GM23338 (cell line): ENCODE results near the gene TCF12. TPM values are rescaled to one million over a fixed set of nuclear protein-coding genes. Genes with fewer than 3 reads are reported as not detected.

ENCODE experiments used
- ATAC-seq: fragments of 200-7000 bp; cut with Tn5 transposase; 3 replicates; pipeline ENCODE4 v1.9.1; 2020
- DNase-seq: peaks from one replicate; pipeline ENCODE4 v3.0.0-alpha.2; 2015; ENCODE audit warnings: low spot score
- H2AFZ ChIP-seq: fragments of 200-600 bp; sonication (generic); 2 replicates; pipeline ENCODE4 v1.8.0; 2016; ENCODE audit warnings: antibody characterized with exemption, mild to moderate bottlenecking, moderate library complexity
- H3F3A ChIP-seq: fragments of 200-600 bp; sonication (generic); replicated peaks from 2 replicates; pipeline ENCODE4 v1.8.0; 2017; ENCODE audit warnings: antibody characterized with exemption, mixed run types, low read depth
- H3K27ac ChIP-seq: fragments of 200-600 bp; sonication (generic); 2 replicates; pipeline ENCODE4 v1.6.1; 2016; ENCODE audit warnings: low read depth
- H3K27me3 ChIP-seq: fragments of 200-600 bp; sonication (generic); 2 replicates; pipeline ENCODE4 v1.8.0; 2016; ENCODE audit warnings: mild to moderate bottlenecking, mixed run types, moderate library complexity; ENCODE audit not compliant: insufficient read depth
- H3K36me3 ChIP-seq: fragments of 200-600 bp; sonication (generic); 2 replicates; pipeline ENCODE4 v1.8.0; 2016; ENCODE audit warnings: mild to moderate bottlenecking; ENCODE audit not compliant: insufficient read depth
- H3K4me1 ChIP-seq: fragments of 200-600 bp; sonication (generic); 2 replicates; pipeline ENCODE4 v1.8.0; 2016; ENCODE audit warnings: mild to moderate bottlenecking, moderate library complexity; ENCODE audit not compliant: insufficient read depth
- H3K4me2 ChIP-seq: fragments of 200-600 bp; sonication (generic); 2 replicates; pipeline ENCODE4 v1.7.1; 2017; ENCODE audit warnings: mixed run types
- H3K4me3 ChIP-seq: fragments of 200-600 bp; sonication (generic); 2 replicates; pipeline ENCODE4 v1.6.1; 2016; ENCODE audit warnings: mixed run types
- H3K79me2 ChIP-seq: fragments of 200-600 bp; sonication (generic); replicated peaks from 2 replicates; pipeline ENCODE4 v1.8.0; 2017; ENCODE audit warnings: mild to moderate bottlenecking; ENCODE audit not compliant: insufficient read depth
- H3K9me2 ChIP-seq: fragments of 200-600 bp; sonication (generic); 2 replicates; pipeline ENCODE4 v1.8.0; 2017; ENCODE audit not compliant: insufficient read depth
- H4K20me1 ChIP-seq: fragments of 200-600 bp; sonication (generic); replicated peaks from 2 replicates; pipeline ENCODE4 v1.8.0; 2017; ENCODE audit warnings: mild to moderate bottlenecking; ENCODE audit not compliant: insufficient read depth
- H3K27ac Mint-ChIP-seq: 2 replicates; pipeline ENCODE4 v1.8.0; 2020; ENCODE audit warnings: inconsistent platforms, mild to moderate bottlenecking, moderate library complexity, mixed read lengths
- H3K27me3 Mint-ChIP-seq: 3 replicates; pipeline ENCODE4 v1.8.0; 2022; ENCODE audit warnings: low read depth, mild to moderate bottlenecking, moderate library complexity, mixed read lengths, inconsistent platforms; ENCODE audit not compliant: insufficient read depth, poor library complexity
- H3K36me3 Mint-ChIP-seq: 3 replicates; pipeline ENCODE4 v1.8.0; 2021; ENCODE audit warnings: low read depth, mild to moderate bottlenecking, inconsistent platforms, moderate library complexity, mixed read lengths
- H3K4me1 Mint-ChIP-seq: 3 replicates; pipeline ENCODE4 v1.8.0; 2020; ENCODE audit warnings: mild to moderate bottlenecking, inconsistent platforms, mixed read lengths
- H3K4me3 Mint-ChIP-seq: 3 replicates; pipeline ENCODE4 v1.8.0; 2021; ENCODE audit warnings: moderate library complexity, mild to moderate bottlenecking, inconsistent platforms, mixed read lengths
- H3K9me3 Mint-ChIP-seq: 3 replicates; pipeline ENCODE4 v1.8.0; 2020; ENCODE audit warnings: moderate library complexity, mild to moderate bottlenecking, inconsistent platforms, mixed read lengths
- CTCF ChIP-seq, 2 experiments: fragments of 200-600 bp in 1 of 2; sonication (generic) in 1 of 2; conservative IDR thresholded peaks; 2 replicates each; pipeline versions ENCODE4 v1.5.1 to v1.6.1; 2016 to 2017; ENCODE audit warnings: antibody characterized with exemption in 2 of 2, low read depth in 2 of 2, mild to moderate bottlenecking in 2 of 2, moderate library complexity in 1 of 2
- EZH2 ChIP-seq: fragments of 200-600 bp; sonication (generic); IDR thresholded peaks from one replicate; pipeline ENCODE4 v1.8.0; 2017; ENCODE audit warnings: antibody characterized with exemption, mild to moderate bottlenecking, low read depth; ENCODE audit not compliant: unreplicated experiment
- NANOG ChIP-seq: IDR thresholded peaks from 2 replicates; pipeline ENCODE4 v1.6.1; 2016; ENCODE audit warnings: antibody characterized with exemption, borderline replicate concordance
- POLR2AphosphoS5 ChIP-seq: IDR thresholded peaks from 2 replicates; pipeline ENCODE4 v1.6.1; 2016; ENCODE audit warnings: antibody characterized with exemption, low read depth
- ZNF331 ChIP-seq: fragments of 250-450 bp; sonication (Bioruptor Pico); IDR thresholded peaks from 2 replicates; pipeline ENCODE4 v1.5.0; 2020; ENCODE audit warnings: low read depth, mild to moderate bottlenecking, moderate library complexity
- polyA plus RNA-seq: library from polyadenylated mRNA; unstranded; fragments of >200 nt; fragmentation: Nextera tagmentation; extraction: Ambion mirVana; gene quantifications from 2 replicates; pipeline ENCODE4 v1.2.1, GENCODE V29; 2016
- total RNA-seq: library from RNA; depleted of rRNA; stranded (reverse); fragments of >200 nt; shearing (Covaris generic); gene quantifications from 2 replicates; pipeline ENCODE4 v1.2.3, GENCODE V29; 2014
- TF ChIP-seq, protein P1 (sequence below): fragments of 250-450 bp; sonication (Bioruptor Pico); IDR thresholded peaks from 2 replicates; pipeline ENCODE4 v1.5.0; 2020; ENCODE audit warnings: mild to moderate bottlenecking, moderate library complexity

TCF12 gene
- total and polyA plus RNA-seq, 2 experiments from 2014 or later = 27.6 to 104 TPM

GRCh38 chr15:56959318-56959648, 40.8 kb downstream of the TCF12 start:
- H3K27me3 Mint-ChIP-seq = no peaks in the 10 kb centered on the region
- no peaks in the 10 kb centered on the region for H3K27me3 ChIP-seq
- TF ChIP-seq NANOG (no peak), POLR2AphosphoS5 (no peak), ZNF331 (CRISPR knock-in tag) (no peak)
- ATAC-seq (no peak), DNase-seq (no peak)
- peaks cover 14% of the 10 kb centered on the region for H3K36me3 Mint-ChIP-seq
- peaks cover 46% of the 10 kb centered on the region for H3K4me1 ChIP-seq
- no peaks in the 10 kb centered on the region for H3K36me3 ChIP-seq
- no peak overlapping the region for H3K4me3 ChIP-seq
- peaks cover 7% of the 10 kb centered on the region for H4K20me1 ChIP-seq
- H3F3A ChIP-seq = no peaks in the 10 kb centered on the region
- H3K4me1 Mint-ChIP-seq = peaks cover 47% of the 10 kb centered on the region
- 0 out of 2 replicates have a peak overlapping the region, but pooled peaks have one; percentile 10 for H3K4me2 ChIP-seq
- H3K27ac ChIP-seq = no peak overlapping the region
- H3K9me3 Mint-ChIP-seq = peaks cover 7% of the 10 kb centered on the region
- no peak overlapping the region for H3K27ac Mint-ChIP-seq
- no peak overlapping the region for H2AFZ ChIP-seq
- no peak overlapping the region for H3K4me3 Mint-ChIP-seq
- H3K79me2 ChIP-seq = peaks cover 100% of the 10 kb centered on the region
- no peaks in the 10 kb centered on the region for H3K9me2 ChIP-seq

- peaks cover 7% of the 10 kb centered on the region for H4K20me1 ChIP-seq
- H3K4me1 ChIP-seq = peaks cover 46% of the 10 kb centered on the region
- no peaks in the 10 kb centered on the region for H3F3A ChIP-seq
- Mint-ChIP-seq H3K4me1 (peaks cover 48% of the 10 kb centered on the region), H3K27me3 (no peaks in the 10 kb centered on the region), H3K27ac (no peak overlapping the region), H3K4me3 (no peak overlapping the region), H3K9me3 (peaks cover 2% of the 10 kb centered on the region; the same call in 1 of the 3 replicates), H3K36me3 (peaks cover 6% of the 10 kb centered on the region; the same call in 2 of the 3 replicates)
- H3K27ac ChIP-seq = no peak overlapping the region
- H3K27me3 ChIP-seq = no peaks in the 10 kb centered on the region
- no peak overlapping the region for H2AFZ ChIP-seq
- H3K79me2 ChIP-seq = peaks cover 100% of the 10 kb centered on the region
- no peaks in the 10 kb centered on the region for H3K36me3 ChIP-seq
- no peak overlapping the region for H3K4me2 ChIP-seq
- no peak overlapping the region for H3K4me3 ChIP-seq
- TF ChIP-seq CTCF (conservative IDR thresholded peaks at IDR 0.05; ENCODE audit: low read depth in 2 of 2) (no peak), EZH2 (no peak)
- TF ChIP-seq, protein P1, sequence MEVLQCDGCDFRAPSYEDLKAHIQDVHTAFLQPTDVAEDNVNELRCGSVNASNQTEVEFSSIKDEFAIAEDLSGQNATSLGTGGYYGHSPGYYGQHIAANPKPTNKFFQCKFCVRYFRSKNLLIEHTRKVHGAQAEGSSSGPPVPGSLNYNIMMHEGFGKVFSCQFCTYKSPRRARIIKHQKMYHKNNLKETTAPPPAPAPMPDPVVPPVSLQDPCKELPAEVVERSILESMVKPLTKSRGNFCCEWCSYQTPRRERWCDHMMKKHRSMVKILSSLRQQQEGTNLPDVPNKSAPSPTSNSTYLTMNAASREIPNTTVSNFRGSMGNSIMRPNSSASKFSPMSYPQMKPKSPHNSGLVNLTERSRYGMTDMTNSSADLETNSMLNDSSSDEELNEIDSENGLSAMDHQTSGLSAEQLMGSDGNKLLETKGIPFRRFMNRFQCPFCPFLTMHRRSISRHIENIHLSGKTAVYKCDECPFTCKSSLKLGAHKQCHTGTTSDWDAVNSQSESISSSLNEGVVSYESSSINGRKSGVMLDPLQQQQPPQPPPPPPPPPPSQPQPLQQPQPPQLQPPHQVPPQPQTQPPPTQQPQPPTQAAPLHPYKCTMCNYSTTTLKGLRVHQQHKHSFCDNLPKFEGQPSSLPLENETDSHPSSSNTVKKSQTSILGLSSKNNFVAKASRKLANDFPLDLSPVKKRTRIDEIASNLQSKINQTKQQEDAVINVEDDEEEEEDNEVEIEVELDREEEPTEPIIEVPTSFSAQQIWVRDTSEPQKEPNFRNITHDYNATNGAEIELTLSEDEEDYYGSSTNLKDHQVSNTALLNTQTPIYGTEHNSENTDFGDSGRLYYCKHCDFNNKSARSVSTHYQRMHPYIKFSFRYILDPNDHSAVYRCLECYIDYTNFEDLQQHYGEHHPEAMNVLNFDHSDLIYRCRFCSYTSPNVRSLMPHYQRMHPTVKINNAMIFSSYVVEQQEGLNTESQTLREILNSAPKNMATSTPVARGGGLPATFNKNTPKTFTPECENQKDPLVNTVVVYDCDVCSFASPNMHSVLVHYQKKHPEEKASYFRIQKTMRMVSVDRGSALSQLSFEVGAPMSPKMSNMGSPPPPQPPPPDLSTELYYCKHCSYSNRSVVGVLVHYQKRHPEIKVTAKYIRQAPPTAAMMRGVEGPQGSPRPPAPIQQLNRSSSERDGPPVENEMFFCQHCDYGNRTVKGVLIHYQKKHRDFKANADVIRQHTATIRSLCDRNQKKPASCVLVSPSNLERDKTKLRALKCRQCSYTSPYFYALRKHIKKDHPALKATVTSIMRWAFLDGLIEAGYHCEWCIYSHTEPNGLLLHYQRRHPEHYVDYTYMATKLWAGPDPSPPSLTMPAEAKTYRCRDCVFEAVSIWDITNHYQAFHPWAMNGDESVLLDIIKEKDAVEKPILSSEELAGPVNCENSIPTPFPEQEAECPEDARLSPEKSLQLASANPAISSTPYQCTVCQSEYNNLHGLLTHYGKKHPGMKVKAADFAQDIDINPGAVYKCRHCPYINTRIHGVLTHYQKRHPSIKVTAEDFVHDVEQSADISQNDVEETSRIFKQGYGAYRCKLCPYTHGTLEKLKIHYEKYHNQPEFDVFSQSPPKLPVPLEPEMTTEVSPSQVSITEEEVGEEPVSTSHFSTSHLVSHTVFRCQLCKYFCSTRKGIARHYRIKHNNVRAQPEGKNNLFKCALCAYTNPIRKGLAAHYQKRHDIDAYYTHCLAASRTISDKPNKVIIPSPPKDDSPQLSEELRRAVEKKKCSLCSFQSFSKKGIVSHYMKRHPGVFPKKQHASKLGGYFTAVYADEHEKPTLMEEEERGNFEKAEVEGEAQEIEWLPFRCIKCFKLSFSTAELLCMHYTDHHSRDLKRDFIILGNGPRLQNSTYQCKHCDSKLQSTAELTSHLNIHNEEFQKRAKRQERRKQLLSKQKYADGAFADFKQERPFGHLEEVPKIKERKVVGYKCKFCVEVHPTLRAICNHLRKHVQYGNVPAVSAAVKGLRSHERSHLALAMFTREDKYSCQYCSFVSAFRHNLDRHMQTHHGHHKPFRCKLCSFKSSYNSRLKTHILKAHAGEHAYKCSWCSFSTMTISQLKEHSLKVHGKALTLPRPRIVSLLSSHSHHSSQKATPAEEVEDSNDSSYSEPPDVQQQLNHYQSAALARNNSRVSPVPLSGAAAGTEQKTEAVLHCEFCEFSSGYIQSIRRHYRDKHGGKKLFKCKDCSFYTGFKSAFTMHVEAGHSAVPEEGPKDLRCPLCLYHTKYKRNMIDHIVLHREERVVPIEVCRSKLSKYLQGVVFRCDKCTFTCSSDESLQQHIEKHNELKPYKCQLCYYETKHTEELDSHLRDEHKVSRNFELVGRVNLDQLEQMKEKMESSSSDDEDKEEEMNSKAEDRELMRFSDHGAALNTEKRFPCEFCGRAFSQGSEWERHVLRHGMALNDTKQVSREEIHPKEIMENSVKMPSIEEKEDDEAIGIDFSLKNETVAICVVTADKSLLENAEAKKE (CRISPR knock-in tag) = no peak
- no peaks in the 10 kb centered on the region for H3K9me2 ChIP-seq
- DNase-seq = no peak
- no peak for ATAC-seq
These were observed 41.7 kb downstream of the TCF12 start for GRCh38 chr15:56960116-56960515.
